Measurements from ENCODE around the gene TGFB1I1.

TGFB1I1 gene

DNA sequence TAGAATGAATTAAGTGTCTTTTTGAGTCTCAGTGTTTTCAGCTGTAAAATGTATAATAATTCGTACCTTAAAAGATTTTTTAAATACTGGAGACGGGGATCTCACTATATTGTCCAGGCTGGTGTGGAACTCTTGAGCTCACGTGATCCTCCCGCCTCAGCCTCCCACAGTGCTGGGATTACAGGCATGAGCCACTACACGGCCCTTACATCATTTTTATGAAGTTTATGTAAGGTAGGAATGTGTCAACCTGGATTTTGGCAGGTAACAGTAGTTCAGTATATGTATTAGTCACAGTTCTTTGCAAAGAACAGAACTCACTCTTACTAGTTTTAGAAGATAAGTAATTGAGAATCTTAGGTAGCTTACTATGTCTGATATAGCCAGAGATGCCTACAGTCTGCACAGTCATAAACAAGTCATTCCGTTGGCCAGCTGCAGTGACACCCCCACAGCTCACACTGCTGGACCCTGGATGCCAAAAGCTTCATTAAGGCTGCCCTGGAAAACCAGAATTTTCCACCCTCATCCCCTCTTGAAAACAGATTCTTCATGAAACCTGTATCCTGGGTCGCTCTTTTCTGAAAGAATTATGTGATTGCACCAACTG is 43.2 kb upstream of the TGFB1I1 start:
- TF ChIP-seq NFIC (IDR thresholded peaks at IDR 0.05), result no peak
- TF ChIP-seq, protein P1, sequence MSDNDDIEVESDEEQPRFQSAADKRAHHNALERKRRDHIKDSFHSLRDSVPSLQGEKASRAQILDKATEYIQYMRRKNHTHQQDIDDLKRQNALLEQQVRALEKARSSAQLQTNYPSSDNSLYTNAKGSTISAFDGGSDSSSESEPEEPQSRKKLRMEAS (IDR thresholded peaks at IDR 0.05), result no peak
- no peak for TF ChIP-seq FOXM1 (IDR thresholded peaks at IDR 0.05; ENCODE audit: borderline replicate concordance, low read depth)
- TF ChIP-seq ZBTB7A (IDR thresholded peaks at IDR 0.05; ENCODE audit: low read depth), result no peak
- no peak for TF ChIP-seq CEBPB (IDR thresholded peaks at IDR 0.05)

DNA sequence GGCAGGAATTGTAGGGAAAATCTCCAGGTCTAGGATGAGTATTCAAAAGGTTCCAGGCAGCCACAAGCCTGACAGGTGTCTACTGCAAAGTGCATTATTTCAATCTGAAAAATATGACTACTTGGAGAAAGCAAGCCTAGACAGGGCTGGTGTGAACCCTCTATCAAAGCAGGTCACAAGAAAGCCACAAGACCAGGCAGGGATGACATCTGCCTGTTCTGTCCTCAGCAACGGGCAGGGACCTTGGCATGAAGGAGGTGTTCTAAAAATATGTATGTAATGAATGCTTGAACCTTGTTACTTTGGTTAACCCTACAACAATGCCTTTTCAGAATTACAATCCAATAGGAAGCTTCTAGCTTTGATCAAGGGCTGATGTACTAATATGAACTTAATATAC is 42.6 kb upstream of the TGFB1I1 start:
- TF ChIP-seq NFIC (IDR thresholded peaks at IDR 0.05) (no peak), TCF12 (IDR thresholded peaks at IDR 0.05; ENCODE audit: low read depth) (no peak), EP300 (IDR thresholded peaks at IDR 0.05; ENCODE audit: borderline replicate concordance) (no peak), FOXM1 (IDR thresholded peaks at IDR 0.05; ENCODE audit: borderline replicate concordance, low read depth) (no peak)

DNA sequence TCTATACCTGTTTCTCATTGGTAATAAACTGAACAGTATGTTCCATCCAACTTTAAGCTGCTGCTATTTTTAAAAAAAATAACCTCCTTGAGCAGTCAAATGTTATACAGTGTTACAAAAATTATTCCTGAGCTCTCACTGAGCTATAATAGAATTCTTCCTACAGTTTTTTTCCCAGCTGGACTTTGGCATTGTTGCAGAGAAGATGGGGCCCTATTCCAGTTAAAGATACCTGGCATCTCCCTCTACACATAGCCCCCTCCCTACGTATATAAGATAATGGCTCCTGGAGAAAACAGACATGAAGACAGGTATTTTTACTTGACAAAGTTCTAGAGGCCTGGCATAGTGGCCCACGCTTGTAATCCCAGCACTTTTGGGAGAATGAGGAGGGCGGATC is 42.2 kb upstream of the TGFB1I1 start:
- TF ChIP-seq EP300 (IDR thresholded peaks at IDR 0.05; ENCODE audit: borderline replicate concordance), result no peak

DNA sequence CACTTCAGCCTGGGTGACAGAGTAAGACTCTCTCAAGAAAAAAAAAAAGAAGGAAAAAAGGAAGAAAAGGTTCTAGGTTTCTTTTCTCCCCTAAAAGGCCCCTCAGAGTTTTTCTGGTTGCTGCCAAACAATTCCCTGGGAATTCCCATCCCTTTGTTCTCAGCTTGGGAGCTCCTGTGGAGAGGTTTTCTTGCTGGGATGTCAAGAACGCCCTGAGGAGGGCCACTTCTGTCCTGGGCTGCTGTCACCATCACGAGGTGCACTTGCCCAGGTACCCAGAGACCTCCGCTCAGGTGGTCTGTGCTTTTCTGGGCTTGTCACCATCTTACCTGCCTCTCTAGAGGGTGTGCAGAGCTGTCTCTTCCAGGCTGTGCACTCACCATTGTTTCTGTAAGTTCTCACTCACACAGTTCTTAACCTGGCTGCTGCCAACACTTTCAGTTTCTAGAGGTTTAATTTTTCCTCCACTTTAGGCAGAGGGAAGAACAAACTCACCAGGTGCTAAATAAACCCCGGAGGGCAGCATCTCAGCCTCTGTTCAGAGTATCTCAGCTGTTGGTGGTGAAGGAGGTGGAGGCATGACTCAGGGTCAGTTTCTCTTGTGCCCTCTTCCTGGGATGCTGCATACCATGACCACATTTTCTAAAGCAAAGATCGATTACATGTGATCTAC is 41.4 kb upstream of the TGFB1I1 start:
- TF ChIP-seq TAF1 (IDR thresholded peaks at IDR 0.05; ENCODE audit: low read depth) (no peak), YY1 (IDR thresholded peaks at IDR 0.05; ENCODE audit: low read depth) (no peak), TCF12 (IDR thresholded peaks at IDR 0.05; ENCODE audit: low read depth) (no peak), NFIC (IDR thresholded peaks at IDR 0.05) (no peak), EP300 (IDR thresholded peaks at IDR 0.05; ENCODE audit: borderline replicate concordance) (no peak), RAD21 (IDR thresholded peaks at IDR 0.05; ENCODE audit: low read depth) (no peak), FOXM1 (IDR thresholded peaks at IDR 0.05; ENCODE audit: borderline replicate concordance, low read depth) (no peak), EGR1 (IDR thresholded peaks at IDR 0.05) (no peak), CREB1 (IDR thresholded peaks at IDR 0.05; ENCODE audit: low read depth) (no peak), CEBPB (IDR thresholded peaks at IDR 0.05) (no peak)
- TF ChIP-seq, protein P2, sequence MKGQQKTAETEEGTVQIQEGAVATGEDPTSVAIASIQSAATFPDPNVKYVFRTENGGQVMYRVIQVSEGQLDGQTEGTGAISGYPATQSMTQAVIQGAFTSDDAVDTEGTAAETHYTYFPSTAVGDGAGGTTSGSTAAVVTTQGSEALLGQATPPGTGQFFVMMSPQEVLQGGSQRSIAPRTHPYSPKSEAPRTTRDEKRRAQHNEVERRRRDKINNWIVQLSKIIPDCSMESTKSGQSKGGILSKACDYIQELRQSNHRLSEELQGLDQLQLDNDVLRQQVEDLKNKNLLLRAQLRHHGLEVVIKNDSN (IDR thresholded peaks at IDR 0.05), result no peak
- TF ChIP-seq, protein P3, sequence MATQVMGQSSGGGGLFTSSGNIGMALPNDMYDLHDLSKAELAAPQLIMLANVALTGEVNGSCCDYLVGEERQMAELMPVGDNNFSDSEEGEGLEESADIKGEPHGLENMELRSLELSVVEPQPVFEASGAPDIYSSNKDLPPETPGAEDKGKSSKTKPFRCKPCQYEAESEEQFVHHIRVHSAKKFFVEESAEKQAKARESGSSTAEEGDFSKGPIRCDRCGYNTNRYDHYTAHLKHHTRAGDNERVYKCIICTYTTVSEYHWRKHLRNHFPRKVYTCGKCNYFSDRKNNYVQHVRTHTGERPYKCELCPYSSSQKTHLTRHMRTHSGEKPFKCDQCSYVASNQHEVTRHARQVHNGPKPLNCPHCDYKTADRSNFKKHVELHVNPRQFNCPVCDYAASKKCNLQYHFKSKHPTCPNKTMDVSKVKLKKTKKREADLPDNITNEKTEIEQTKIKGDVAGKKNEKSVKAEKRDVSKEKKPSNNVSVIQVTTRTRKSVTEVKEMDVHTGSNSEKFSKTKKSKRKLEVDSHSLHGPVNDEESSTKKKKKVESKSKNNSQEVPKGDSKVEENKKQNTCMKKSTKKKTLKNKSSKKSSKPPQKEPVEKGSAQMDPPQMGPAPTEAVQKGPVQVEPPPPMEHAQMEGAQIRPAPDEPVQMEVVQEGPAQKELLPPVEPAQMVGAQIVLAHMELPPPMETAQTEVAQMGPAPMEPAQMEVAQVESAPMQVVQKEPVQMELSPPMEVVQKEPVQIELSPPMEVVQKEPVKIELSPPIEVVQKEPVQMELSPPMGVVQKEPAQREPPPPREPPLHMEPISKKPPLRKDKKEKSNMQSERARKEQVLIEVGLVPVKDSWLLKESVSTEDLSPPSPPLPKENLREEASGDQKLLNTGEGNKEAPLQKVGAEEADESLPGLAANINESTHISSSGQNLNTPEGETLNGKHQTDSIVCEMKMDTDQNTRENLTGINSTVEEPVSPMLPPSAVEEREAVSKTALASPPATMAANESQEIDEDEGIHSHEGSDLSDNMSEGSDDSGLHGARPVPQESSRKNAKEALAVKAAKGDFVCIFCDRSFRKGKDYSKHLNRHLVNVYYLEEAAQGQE (IDR thresholded peaks at IDR 0.05; ENCODE audit: low read depth), result no peak

DNA sequence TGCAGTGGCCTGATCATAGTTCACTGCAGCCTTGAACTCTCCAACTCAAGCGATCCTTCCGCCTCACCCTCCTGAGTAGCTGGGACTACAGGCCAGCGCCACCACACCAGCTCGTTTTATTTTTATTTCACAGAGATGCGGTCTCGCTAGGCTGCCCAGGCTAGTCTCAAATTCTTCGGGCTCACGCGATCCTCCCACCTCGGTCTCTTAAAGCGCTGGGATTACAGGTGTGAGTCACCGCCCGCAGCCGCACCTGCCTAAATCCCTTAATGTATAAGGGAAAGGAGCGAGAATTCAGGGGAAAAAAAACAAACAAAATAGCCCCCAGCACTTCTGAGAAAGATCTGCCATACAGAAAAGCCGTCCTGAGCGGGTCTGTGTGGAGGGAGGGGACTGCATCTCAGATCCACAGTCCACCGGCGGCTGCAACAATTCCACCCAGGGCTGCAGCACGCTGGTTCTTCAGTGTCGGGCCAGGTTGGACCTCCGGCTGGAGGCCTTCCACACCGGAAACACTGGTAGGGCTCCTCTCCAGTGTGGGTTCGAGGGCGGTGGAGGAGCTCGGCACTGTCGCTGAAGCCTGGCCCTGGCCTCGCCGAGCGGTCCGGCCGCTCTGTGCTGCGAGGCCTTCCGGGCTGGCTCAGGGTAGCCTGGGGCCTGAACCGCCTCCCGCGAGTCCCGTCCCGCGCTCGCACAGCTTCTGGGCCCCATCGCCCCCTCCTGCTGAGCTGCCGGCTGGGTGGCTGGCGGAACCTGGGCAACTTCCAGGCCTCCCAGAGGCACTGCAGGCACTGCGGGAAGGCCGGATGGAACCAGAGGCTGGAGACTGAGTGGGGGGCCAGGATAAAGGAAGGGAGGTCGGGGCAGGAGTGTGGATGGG is 36.4 kb upstream of the TGFB1I1 start:
- TF ChIP-seq RAD21 (IDR thresholded peaks at IDR 0.05; ENCODE audit: low read depth) (no peak), NFIC (IDR thresholded peaks at IDR 0.05) (no peak), TCF12 (IDR thresholded peaks at IDR 0.05; ENCODE audit: low read depth) (no peak), TEAD4 (IDR thresholded peaks at IDR 0.05) (no peak), EP300 (IDR thresholded peaks at IDR 0.05; ENCODE audit: borderline replicate concordance) (no peak), EGR1 (IDR thresholded peaks at IDR 0.05) (no peak), ZBTB7A (IDR thresholded peaks at IDR 0.05; ENCODE audit: low read depth) (no peak), TAF1 (IDR thresholded peaks at IDR 0.05; ENCODE audit: low read depth) (no peak), CREB1 (IDR thresholded peaks at IDR 0.05; ENCODE audit: low read depth) (no peak), CEBPB (IDR thresholded peaks at IDR 0.05) (no peak), FOXM1 (IDR thresholded peaks at IDR 0.05; ENCODE audit: borderline replicate concordance, low read depth) (no peak), YY1 (IDR thresholded peaks at IDR 0.05; ENCODE audit: low read depth) (no peak)
- TF ChIP-seq, protein P3 (IDR thresholded peaks at IDR 0.05; ENCODE audit: low read depth), result no peak
- TF ChIP-seq, protein P1 (IDR thresholded peaks at IDR 0.05), result no peak
- TF ChIP-seq, protein P2 (IDR thresholded peaks at IDR 0.05), result no peak

Measured in Ishikawa (cell line).